ENCODE results near the gene DBF4B.
A peak's percentile ranks its signal among the peaks of the same experiment; 100 is the strongest.

DBF4B gene

DNA sequence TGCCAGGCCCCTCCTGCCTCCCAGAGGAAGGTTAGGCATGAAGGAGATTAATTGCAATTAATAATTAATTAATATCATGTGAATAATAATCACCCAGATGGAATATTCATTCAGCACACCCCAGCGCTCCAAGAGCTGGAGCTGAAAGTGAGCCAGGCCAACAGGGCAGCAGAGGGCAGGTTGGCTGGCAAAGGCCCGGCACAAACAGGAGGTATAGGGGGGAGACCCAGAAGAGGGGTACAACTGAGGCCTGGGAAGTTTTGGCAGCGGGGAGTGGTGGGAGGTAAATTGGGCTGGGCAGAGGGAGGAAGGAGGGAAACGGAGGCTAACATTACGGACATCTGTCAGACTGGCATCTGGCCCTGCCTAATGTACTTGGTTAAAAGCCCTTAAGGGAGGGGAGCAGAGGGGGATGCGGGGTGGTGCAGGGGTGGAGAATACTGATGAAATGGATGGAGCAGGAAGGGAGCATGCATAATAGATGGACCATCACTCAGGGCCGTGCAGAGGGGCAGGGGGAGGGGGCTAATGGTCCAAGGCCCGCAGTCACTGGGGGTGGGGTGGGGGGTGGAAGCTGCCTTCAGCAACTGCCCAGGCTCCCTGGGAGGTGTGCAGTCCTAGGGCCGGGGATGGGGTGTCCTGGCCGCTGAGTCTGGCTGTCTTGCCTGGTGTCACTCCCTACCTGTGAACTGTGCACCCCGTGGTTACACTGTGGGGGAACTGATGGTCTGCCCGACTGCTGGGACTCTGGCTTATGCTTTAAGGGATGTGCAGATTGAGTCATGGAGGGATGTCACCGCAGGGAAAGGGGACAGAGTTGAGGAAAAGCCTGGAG is 52.2 kb downstream of the DBF4B start:
- DNase-seq: no peak

DNA sequence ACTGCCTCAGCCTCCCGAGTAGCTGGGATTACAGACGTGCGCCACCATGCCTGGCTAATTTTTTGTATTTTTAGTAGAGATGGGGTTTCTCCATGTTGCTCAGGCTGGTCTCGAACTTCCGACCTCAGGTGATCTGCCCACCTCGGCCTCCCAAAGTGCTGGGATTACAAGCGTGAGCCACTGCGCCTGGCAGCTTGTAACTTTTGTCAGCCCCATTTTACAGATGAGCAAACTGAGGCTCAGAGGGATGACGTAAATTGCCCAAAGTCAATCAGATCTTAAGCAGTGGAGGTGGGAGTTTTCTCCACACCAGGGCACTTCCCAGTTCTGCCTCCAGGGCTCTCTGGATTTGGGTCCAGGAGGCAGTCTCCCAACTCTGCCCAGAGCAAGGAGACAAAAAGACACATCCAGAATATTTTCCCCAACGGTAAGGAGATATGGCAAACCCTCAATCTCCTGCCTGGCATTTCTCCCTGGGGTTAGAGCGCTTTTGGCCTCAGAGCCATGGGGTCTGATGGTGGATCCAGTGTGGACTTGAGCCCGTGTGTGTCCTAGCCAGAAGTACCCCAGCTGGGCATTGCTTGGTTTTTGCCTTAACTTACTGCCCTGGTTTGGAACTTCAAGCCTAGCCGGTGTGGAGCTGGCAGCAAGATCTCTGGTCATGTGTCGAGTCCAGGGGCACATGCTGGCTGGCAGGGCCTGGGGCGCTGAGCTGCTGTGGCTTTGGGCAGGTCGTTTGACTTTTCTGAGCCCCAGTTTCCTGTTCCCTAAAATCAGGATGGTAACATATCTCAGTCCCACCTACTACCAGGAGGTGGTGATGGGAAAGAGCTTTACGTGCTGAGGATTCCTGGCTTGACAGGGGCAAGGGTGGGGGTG is 53.7 kb downstream of the DBF4B start:
- DNase-seq: no peak

DNA sequence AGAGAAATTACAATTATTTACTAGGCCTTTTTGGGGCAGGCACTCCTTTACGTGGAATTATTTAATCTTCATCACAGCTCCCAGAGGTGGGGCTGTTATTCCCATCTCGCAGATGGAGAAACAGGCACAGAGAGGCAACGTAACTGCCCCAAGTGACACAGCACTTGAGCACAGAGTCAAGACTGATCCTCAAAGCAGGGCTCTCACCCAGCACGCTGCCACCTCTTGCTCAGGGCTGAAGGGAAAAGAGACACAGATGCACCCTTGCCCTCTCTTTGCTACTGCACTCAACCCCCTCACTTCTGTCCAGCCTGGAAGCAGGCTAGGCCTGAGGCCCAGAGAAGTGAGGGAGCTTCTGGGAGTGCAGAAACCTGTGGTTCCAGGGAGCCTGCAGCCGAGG is 54.7 kb downstream of the DBF4B start:
- no peak for DNase-seq

DNA sequence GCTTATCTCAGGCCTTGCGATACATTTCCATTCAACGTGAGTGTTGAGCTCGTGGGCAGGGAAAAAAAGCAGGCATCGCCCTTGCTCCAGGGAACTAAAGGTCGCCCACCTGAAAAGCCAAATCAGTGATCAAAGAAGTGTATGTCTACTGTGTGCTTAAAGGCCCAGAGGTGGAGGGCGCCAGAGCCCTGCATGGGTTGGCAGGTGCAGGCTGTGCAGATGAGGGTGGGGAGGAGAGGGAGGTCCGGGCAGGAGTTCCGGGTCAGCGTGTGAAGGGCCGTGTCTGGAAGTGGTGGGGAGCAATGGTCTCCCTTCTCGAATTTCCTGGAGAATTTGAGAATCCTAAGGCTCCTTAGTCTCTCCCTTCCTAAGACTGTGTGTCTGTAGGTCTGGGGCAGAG is 57.5 kb downstream of the DBF4B start:
- DNase-seq: no peak

DNA sequence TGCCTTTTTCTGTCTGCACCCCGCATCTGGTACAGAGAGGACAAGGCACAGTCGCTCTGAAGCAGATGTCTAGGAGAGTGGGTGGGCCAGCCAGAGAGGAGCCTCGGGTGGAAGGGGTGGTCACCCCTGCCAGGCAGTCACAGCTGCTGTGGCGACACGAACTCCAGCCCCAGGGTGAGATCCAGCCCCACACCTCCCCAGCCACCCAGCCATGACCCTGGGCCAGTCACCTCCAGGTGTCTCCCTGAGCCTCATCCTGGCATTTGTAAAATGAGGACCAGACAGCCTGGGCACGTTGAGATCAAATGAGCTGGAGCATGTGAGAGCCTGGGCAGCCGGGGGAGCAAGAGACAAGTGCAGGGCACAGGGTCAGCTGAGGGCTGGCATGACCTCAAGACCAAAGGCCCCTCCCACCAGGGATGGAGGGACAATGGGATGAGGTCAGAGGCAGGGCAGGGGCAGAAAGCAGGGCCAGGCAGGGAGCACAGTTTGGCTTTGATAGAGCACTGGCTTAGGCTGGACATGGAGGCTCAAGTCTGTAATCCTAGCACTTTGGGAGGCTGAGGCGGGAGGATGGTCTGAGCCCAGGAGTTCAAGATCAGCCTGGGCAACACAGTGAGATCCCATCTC is 58.1 kb downstream of the DBF4B start:
- DNase-seq: no peak

DNA sequence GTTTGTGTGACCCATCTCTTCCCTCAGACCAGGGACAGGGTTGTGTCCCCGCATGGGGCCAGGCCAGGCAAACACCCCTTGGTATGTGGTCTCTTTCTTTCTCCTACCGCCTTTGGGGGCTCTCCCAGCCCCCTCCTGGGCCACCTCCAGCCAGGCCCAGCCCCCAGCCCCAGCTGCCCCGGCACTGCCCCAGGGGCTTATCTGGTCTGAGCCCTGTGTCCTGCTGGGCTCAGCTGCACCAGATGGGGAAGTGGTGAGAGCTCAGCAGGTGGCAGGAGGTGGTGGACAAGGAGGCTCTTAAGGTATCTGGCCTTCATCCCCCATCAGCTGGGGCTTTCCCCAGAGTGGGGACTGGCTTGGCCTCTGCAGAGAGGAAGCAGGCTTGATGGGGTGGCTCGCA is 59.0 kb downstream of the DBF4B start:
- no peak for DNase-seq

DNA sequence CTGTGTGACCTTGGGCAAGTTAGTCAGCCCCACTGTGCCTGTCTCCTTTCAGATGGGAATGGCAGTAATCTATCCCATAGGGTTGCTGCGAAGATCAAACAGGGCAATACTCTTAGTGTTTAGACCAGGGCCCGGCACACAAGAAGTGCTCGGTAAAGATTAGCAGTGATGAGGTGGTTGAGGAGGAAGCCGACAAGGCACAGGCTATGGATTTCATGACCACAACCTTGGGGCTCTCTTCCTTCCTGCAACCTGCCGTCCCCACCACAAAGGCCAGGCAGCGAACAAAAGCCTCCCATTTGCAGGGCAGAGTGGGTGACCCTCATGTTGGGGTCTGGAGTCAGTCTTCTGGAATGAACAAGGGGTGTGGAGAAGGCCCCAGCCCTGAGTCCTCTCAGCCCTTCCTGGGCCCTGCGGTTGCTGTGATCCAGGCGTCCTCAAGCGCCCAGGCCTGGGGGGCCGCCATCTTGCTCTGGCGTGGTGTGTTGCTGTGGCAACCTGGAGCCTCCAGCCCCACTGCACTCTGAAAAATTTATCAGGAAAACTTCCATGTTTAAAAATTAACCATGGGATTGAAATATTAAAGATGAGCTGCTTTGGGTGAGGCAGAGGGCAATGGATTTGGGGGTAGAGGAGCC is 60.2 kb downstream of the DBF4B start:
- no peak for DNase-seq

DNA sequence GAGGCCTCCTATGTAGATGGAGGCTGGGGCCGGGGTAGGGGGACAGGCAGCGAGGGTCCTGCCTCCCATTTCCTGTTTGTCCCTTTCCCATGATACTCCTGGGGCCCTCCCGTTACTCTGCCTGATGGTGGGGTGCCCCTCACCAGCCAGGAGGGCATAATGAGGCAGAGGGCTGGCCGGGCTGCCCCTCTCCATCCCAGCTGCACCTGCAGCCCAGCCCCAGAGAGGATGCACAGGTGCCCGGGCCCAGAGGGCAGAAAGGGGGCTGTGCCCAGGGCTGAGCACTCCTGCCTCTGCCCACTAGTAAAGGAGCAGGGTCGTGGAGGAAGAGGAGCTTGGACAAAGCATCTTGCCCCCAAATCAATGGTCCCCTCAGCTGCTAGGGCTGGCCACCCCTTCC is 60.8 kb downstream of the DBF4B start:
- DNase-seq: no peak

DNA sequence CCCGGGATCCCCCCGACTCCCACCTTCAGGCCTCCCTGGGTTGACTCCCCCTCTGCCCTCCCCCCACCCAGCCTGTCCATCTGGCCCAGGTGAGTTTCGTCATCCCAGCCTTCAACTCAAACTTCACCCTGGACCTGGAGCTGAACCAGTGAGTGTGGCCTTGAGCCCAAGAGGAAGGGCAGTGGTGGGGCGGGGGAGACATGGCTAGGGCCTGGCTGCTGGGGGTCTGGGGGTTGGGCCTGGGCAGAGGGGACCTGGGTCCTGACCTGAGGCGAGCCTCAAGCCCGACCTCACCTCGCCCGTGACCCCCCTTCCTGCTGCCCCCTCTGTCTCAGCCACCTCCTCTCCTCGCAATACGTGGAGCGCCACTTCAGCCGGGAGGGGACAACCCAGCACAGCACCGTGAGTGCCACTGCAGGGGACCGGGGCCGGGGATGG is 61.2 kb downstream of the DBF4B start:
- DNase-seq: no peak

DNA sequence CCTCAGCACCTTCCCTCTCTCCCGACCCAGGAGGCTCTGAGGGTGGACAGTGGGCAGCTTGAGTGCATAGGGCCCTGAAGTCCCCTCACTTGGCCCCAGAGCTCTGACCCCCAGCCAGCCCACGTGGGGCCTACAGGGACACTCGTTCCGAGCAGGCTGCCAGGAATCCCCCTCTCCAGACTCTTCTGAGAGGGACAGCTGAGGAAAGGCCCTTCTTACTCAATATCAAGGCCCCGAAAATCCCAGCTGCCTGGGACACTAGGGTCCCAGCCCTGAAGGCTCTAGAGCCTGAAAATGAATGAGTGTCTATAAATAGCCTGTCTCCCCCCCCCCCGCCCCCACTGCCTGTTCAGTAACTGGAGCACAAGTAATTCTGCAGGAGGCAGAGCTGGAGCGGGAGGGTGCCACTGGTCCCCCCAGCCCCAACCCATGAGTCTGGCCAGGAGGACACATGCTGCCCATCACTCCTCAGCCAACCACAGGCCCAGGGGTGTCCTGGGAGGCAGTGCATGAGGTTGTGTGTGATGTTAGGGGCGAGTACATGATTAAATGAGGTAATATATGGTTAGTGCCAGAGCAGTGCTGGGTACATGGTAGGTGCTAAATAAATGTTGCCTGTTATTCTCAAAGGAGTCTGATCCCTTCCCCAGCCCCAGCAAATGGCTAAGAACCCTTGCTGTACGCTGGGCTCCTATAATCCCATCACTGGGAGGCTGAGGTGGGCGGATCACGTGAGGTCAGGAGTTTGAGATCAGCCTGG is 61.9 kb downstream of the DBF4B start:
- DNase-seq: no peak

DNA sequence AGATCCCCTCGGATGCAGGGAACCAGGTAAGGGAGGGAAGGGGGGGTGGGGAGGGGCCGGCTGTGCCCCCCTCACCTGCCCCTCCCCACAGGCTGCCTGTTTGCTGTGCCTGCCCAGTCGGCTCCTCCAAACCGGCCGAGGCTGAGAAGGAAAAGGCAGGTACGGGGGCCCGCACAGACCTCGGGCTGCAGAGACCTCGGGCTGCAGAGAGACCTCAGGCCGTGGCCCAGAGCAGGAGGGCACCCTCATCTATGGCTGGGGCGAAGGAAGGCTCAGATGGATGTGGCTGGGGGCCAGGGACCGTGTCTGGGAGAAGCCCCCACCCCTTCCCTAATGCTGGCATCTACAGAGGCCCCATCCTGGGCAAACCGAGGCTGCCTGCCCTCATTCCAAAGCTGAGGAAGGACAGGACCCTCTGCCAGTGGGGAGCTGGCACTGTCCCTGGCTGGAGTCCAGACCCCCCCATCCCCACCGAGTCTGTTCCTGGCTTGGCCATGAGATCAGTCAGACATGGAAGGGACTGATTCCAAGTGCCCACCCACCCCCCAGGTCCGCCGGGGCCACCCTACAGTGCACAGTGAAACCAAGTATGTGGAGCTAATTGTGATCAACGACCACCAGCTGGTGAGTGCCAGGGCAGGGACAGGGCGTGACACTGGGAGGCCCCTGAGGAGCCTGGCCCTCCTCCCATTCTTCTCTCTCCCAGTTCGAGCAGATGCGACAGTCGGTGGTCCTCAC is 64.0 kb downstream of the DBF4B start:
- DNase-seq: no peak

DNA sequence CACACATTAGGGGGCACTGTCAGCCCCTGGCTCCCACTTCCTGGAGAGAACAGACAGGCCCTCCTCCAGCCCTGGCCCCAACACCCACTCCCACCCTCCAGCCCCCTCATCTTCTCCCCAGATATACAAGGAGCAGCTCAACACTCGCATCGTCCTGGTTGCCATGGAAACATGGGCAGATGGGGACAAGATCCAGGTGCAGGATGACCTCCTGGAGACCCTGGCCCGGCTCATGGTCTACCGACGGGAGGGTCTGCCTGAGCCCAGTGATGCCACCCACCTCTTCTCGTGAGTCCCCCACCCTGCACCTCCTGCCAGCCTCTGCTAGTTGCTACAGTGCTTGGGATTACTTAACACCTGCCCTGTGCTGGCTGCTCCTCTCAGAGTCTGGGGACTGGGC is 64.7 kb downstream of the DBF4B start:
- DNase-seq: no peak

DNA sequence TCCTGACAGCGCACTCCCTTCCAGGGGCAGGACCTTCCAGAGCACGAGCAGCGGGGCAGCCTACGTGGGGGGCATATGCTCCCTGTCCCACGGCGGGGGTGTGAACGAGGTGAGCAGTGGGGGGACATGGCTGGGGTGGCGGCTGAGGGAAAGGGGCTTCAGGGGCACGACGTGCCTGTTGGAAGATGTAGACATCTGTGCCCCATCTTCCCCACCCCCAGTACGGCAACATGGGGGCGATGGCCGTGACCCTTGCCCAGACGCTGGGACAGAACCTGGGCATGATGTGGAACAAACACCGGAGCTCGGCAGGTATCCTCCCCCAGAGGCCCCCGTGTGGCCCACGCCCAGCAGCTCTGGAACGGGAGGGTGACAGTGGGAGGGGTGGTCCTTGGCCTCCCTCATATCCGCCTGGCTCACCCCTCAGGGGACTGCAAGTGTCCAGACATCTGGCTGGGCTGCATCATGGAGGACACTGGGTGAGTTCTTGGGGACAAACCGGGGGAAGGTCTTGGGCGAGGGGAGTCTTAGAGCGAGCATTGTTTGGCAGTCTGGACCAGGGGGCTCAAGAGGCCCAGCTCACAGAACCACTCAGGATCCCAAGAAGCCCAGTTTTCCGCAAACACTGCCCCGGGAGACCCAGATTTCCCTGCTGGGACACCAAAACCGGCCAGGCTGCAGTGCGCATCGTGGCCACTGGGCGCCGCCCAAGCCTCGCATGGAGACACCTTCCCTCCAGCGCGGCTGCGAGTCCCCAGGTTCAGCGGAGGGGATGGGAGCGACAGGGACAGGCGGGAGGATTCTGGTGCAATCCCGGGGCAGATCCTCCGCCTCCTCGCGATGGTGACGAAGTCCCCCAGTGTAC is 66.0 kb downstream of the DBF4B start:
- DNase-seq: peak; percentile 88

DNA sequence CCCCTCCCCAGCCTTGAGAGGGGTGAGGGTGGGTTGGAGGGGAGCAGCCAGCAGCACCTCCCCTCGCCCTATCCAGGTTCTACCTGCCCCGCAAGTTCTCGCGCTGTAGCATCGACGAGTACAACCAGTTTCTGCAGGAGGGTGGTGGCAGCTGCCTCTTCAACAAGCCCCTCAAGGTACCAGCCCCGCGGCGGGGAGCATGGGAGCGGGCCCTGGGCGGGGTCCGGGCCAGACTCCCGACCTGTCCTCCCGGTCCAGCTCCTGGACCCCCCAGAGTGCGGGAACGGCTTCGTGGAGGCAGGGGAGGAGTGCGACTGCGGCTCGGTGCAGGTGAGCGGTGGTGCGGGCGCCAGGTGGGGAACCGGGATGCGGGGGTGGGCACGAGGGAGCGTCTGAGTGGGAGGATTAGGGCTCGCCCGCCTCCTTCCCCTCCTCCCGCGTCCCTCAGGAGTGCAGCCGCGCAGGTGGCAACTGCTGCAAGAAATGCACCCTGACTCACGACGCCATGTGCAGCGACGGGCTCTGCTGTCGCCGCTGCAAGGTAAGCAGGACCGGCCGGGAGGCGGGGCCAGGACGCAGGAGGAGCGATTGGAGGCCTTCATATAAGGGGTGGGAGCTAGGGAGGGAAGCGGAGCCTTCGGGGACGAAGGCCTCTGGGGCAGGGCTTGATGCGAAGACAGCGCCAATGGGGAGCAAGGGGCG is 66.8 kb downstream of the DBF4B start:
- peak; percentile 98 for DNase-seq

DNA sequence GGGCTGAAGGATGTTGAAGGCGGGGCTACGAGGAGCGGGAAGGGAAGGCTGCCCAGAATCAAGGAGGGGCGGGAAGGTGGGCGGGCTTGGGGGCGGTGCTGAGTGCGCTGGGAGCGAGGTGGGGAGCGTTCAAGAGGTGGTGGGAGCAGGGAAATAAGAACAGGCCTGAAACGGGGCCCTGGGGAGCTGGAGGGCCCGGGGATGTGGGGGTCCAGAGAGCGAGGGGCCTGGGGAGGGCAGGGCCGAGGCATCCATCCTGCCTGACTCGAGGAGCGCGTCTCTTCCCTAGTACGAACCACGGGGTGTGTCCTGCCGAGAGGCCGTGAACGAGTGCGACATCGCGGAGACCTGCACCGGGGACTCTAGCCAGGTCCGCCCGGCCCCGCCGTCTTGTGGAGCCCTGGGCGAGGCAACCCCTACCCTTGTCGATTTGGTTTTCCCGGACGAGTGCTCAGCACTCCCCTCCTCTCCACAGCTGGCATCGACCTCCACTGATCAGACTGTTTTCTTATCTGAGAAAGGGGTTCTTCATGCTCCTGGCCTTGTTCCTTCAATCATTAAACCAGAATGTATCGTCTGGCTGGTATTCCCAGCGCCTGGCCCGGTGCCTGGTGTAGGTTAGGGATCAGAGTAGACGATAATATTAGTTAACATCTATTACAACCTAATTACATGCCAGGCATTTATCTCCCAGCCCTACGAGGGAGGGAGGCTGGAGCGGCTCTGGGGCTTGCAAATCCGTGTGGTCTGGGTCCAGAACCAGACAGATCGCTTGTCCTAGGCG is 67.6 kb downstream of the DBF4B start:
- no peak for DNase-seq

DNA sequence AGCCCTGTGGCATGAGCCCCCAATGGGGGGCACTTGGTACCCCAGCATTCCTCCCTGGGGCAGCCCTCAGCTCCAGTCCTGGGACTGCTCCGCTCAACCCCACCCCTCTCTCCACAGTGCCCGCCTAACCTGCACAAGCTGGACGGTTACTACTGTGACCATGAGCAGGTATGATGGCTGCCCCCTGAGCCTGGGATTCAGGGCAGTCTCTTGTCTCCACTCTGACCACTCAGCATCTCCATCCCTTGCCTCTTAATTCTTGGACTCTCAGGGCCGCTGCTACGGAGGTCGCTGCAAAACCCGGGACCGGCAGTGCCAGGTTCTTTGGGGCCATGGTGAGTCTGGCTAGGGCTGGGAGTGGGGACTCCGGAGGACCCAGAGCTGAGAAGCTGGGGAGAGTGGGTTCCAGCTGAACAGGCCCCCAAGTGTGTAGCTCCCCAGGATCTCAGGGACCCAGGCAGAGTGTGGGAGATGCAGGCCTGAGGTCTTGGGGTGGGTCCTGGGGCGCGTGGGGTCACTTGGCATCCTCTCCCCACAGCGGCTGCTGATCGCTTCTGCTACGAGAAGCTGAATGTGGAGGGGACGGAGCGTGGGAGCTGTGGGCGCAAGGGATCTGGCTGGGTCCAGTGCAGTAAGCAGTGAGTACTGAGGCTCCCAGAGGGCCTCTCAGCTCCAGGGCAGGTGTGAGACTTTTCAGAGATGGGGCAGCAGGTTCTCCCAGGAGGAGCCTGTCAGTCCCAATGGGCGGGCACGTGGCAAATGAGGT is 68.3 kb downstream of the DBF4B start:
- no peak for DNase-seq

DNA sequence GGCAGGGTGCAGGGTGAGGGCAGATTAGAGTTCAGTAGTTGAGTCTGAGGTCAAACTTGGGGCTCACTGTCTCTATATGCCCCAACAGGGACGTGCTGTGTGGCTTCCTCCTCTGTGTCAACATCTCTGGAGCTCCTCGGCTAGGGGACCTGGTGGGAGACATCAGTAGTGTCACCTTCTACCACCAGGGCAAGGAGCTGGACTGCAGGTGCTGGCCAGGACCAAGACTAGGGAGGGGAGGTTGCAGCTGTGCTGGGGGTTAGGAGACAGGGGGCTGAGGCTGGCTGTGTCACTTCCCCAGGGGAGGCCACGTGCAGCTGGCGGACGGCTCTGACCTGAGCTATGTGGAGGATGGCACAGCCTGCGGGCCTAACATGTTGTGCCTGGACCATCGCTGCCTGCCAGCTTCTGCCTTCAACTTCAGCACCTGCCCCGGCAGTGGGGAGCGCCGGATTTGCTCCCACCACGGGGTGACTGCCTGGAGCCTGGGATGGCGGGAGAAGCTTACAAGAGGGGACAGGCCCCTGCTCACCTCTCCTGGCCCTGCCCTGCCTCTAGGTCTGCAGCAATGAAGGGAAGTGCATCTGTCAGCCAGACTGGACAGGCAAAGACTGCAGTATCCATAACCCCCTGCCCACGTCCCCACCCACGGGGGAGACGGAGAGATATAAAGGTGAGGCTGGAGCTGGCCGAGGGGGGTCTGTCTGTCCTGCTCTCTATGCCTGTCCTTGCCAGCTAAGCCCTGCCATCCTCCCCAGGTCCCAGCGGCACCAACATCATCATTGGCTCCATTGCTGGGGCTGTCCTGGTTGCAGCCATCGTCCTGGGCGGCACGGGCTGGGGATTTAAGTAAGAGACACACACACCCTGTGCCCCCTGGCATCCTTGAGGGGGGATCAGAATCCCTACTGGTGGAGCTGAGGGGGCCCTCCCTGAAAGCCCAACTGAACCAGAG is 69.2 kb downstream of the DBF4B start:
- no peak for DNase-seq
